A549 (cell line): ENCODE measurements around the gene CNTNAP2. TPM values are rescaled to one million over a fixed set of nuclear protein-coding genes. Genes with fewer than 3 reads are reported as not detected.

ENCODE experiments used
- ATAC-seq, 2 experiments: fragments of 200-7000 bp in 1 of 2; fragments of >200 bp in 1 of 2; cut with Nextera tagmentation in 1 of 2; cut with Tn5 transposase in 1 of 2; 3 replicates each; pipeline versions ENCODE4 v1.8.0 to v1.9.1; 2018 to 2020; ENCODE audit warnings: mild to moderate bottlenecking in 1 of 2, moderate library complexity in 1 of 2
- CTCF ChIA-PET: fragments of 300-600 bp; sonication (Branson Sonifier 250); formaldehyde crosslinking; extraction: SDS; loops from one replicate; lab custom pipeline; 2021; ENCODE audit warnings: antibody characterized with exemption, inconsistent platforms; lab: Yijun Ruan, JAX
- POLR2A ChIA-PET: fragments of 350-600 bp; formaldehyde crosslinking; extraction: SDS; loops from one replicate; lab custom pipeline; 2021; ENCODE audit warnings: antibody characterized with exemption, inconsistent platforms; lab: Yijun Ruan, JAX
- DNase-seq, 2 experiments: peaks; one replicate each; pipeline versions ENCODE4 v3.0.0 to v3.0.0-alpha.2; 2011 to 2016; ENCODE audit warnings: low read depth in 1 of 2, low spot score in 1 of 2
- FAIRE-seq: peaks from 2 replicates; lab custom pipeline; 2011; peaks lifted over from hg19 to GRCh38; lab: Jason Lieb, UNC
- H3K27ac ChIP-seq, 2 experiments: fragments of >200 bp; sonication (Bioruptor Twin); formaldehyde crosslinking; 3 replicates each; pipeline ENCODE4 v1.5.1; 2016 to 2017
- H3K4me1 ChIP-seq: fragments of >200 bp; sonication (Bioruptor Twin); formaldehyde crosslinking; 3 replicates; pipeline ENCODE4 v1.6.1; 2016
- H3K4me2 ChIP-seq: fragments of >200 bp; sonication (Bioruptor Twin); formaldehyde crosslinking; 3 replicates; pipeline ENCODE4 v1.6.1; 2016
- H3K4me3 ChIP-seq: fragments of >200 bp; sonication (Bioruptor Twin); formaldehyde crosslinking; 3 replicates; pipeline ENCODE4 v1.5.1; 2016
- H3K9me3 ChIP-seq: fragments of >200 bp; sonication (Bioruptor Twin); formaldehyde crosslinking; 3 replicates; pipeline ENCODE4 v1.6.1; 2016
- BHLHE40 ChIP-seq: IDR thresholded peaks from 2 replicates; pipeline ENCODE4 v1.6.1; 2012; ENCODE audit warnings: low read depth, low read length, inconsistent platforms
- CBX8 ChIP-seq: fragments of 200-600 bp; sonication (generic); IDR thresholded peaks from 2 replicates; pipeline ENCODE4 v1.6.1; 2016
- CEBPB ChIP-seq, 2 experiments: fragments of >200 bp in 1 of 2; sonication (Bioruptor Twin) in 1 of 2; formaldehyde crosslinking in 1 of 2; IDR thresholded peaks; 2 replicates each; pipeline ENCODE4 v1.6.1; 2012 to 2016
- EHMT2 ChIP-seq: fragments of 200-600 bp; sonication (generic); IDR thresholded peaks from 2 replicates; pipeline ENCODE4 v1.6.1; 2016; ENCODE audit warnings: antibody characterized with exemption, low read depth, mild to moderate bottlenecking, moderate library complexity
- EP300 ChIP-seq, 2 experiments: fragments of >200 bp; sonication (Bioruptor Twin); formaldehyde crosslinking; IDR thresholded peaks; 2 replicates in 1 of 2; 3 replicates in 1 of 2; pipeline ENCODE4 v1.6.1; 2016 to 2017
- FOSL2 ChIP-seq, 2 experiments: fragments of 450-650 bp in 1 of 2; fragments of >200 bp in 1 of 2; sonication (Bioruptor Twin) in 1 of 2; formaldehyde crosslinking; IDR thresholded peaks; 2 replicates each; pipeline versions ENCODE4 v1.5.0 to v1.6.1; 2016 to 2020; ENCODE audit warnings: mild to moderate bottlenecking in 1 of 2, moderate library complexity in 1 of 2
- HEYL ChIP-seq: fragments of 250-450 bp; sonication (Bioruptor Pico); IDR thresholded peaks from 2 replicates; pipeline ENCODE4 v1.8.0; 2021; ENCODE audit warnings: mild to moderate bottlenecking, moderate library complexity
- HOXA7 ChIP-seq: fragments of 250-450 bp; sonication (Bioruptor Pico); IDR thresholded peaks from 2 replicates; pipeline ENCODE4 v1.5.0; 2020; ENCODE audit warnings: mild to moderate bottlenecking, moderate library complexity
- HOXB5 ChIP-seq: fragments of 250-450 bp; sonication (Bioruptor Pico); IDR thresholded peaks from 2 replicates; pipeline ENCODE4 v1.5.0; 2020; ENCODE audit warnings: mild to moderate bottlenecking, moderate library complexity
- JUN ChIP-seq, 2 experiments: fragments of >200 bp; sonication (Bioruptor Twin); formaldehyde crosslinking; IDR thresholded peaks; 2 replicates in 1 of 2; 3 replicates in 1 of 2; pipeline ENCODE4 v1.6.1; 2016 to 2017
- MAFK ChIP-seq: fragments of 450-650 bp; IDR thresholded peaks from 2 replicates; pipeline ENCODE4 v1.6.1; 2014; ENCODE audit not compliant: partially characterized antibody
- MAZ ChIP-seq: fragments of 150-350 bp; IDR thresholded peaks from 2 replicates; pipeline ENCODE4 v1.6.1; 2014; ENCODE audit warnings: antibody characterized with exemption, low read depth, low read length, borderline replicate concordance
- MYC ChIP-seq: IDR thresholded peaks from 2 replicates; pipeline ENCODE4 v1.6.1; 2012; ENCODE audit warnings: mild to moderate bottlenecking, inconsistent platforms, low read length, improper control_type of control experiment, borderline replicate concordance
- PHF8 ChIP-seq: fragments of 200-600 bp; sonication (generic); IDR thresholded peaks from 2 replicates; pipeline ENCODE4 v1.6.1; 2016; ENCODE audit warnings: low read depth, mild to moderate bottlenecking, antibody characterized with exemption, moderate library complexity, borderline replicate concordance
- POLR2AphosphoS2 ChIP-seq: conservative IDR thresholded peaks from 2 replicates; pipeline ENCODE4 v1.6.1; 2012; ENCODE audit warnings: low read length, improper control_type of control experiment, inconsistent platforms
- RARB ChIP-seq: fragments of 250-450 bp; sonication (Bioruptor Pico); IDR thresholded peaks from 2 replicates; pipeline ENCODE4 v1.8.0; 2021; ENCODE audit warnings: mild to moderate bottlenecking, moderate library complexity
- RCOR1 ChIP-seq: fragments of 150-350 bp; IDR thresholded peaks from 2 replicates; pipeline ENCODE4 v1.6.1; 2014; ENCODE audit warnings: antibody characterized with exemption, low read length, low read depth
- REST ChIP-seq: fragments of 200-600 bp; sonication (generic); IDR thresholded peaks from 2 replicates; pipeline ENCODE4 v1.6.1; 2016; ENCODE audit warnings: antibody characterized with exemption, mild to moderate bottlenecking, moderate library complexity
- RFX5 ChIP-seq: fragments of 450-650 bp; IDR thresholded peaks from 2 replicates; pipeline ENCODE4 v1.7.1; 2014; ENCODE audit warnings: antibody characterized with exemption, mild to moderate bottlenecking, moderate library complexity
- SMC3 ChIP-seq: fragments of >200 bp; sonication (Bioruptor Twin); formaldehyde crosslinking; IDR thresholded peaks from 3 replicates; pipeline ENCODE4 v1.6.1; 2018; ENCODE audit warnings: inconsistent platforms
- TP53 ChIP-seq: fragments of 250-450 bp; sonication (Bioruptor Pico); IDR thresholded peaks from 2 replicates; pipeline ENCODE4 v1.5.0; 2021; ENCODE audit warnings: mild to moderate bottlenecking, moderate library complexity
- ZFP36 ChIP-seq: fragments of 450-650 bp; IDR thresholded peaks from 2 replicates; pipeline ENCODE4 v1.6.1; 2014; ENCODE audit warnings: borderline replicate concordance; ENCODE audit not compliant: partially characterized antibody
- WGBS: methylation state at CpG from one replicate; pipeline ENCODE4 v1.1.6; 2017; ENCODE audit errors: missing lambda C conversion rate; 5-methylcytosine and 5-hydroxymethylcytosine counted together
- polyA plus RNA-seq, 4 experiments: library from polyadenylated mRNA; depleted of rRNA in 3 of 4; stranded (reverse); fragments of >200 nt; fragmentation: RNase III in 1 of 4; extraction: RNeasy Plus Mini Kit Qiagen cat#74134 plus additional on column Dnase treatment in 1 of 4; gene quantifications; 2 replicates in 3 of 4; 3 replicates in 1 of 4; pipeline ENCODE4 v1.2.3, GENCODE V29; 2011 to 2017
- TF ChIP-seq, protein P1 (sequence below): fragments of >200 bp; sonication (Bioruptor Twin); formaldehyde crosslinking; IDR thresholded peaks from 3 replicates; pipeline ENCODE4 v1.6.1; 2016
- TF ChIP-seq, protein P2 (sequence below): fragments of 450-650 bp; IDR thresholded peaks from 2 replicates; pipeline ENCODE4 v1.6.1; 2014; ENCODE audit warnings: antibody characterized with exemption
- TF ChIP-seq, protein P3 (sequence below): IDR thresholded peaks from 2 replicates; pipeline ENCODE4 v1.6.1; 2012; ENCODE audit warnings: low read depth, borderline replicate concordance
- TF ChIP-seq, protein P4 (sequence below): IDR thresholded peaks from 2 replicates; pipeline ENCODE4 v1.6.1; 2012

Gene CNTNAP2
- polyA plus RNA-seq, 2 of the 4 experiments (the other 2 are of a cell fraction) = 0.05 to 0.13 TPM

DNA sequence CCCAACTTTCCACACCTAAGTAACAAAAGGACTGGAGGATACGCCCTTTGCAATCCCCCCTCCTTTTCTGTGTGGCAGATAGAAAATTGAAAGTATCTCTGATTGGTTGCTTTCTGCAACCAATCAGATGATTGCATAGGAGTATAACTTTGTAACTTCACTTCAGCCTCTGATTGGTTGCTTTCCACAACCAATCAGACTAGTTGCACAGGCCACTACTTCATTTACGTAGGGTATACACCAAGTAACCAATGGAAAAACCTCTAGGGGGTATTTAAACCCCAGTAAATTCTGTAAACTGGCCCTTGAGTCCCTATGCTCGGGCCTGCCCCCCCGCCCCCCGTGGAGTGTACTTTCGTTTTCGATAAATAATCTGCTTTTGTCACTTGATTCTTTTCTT lies 1080.4 kb downstream of the CNTNAP2 start:
- peak overlapping the region; percentile 45 for H3K4me3 ChIP-seq
- TF ChIP-seq RARB (CRISPR knock-in tag) (no peak), HOXA7 (CRISPR knock-in tag) (no peak), TP53 (no peak), REST (no peak), FOSL2 (IDR thresholded peaks at IDR 0.05) (no peak), FOSL2 (CRISPR knock-in tag; IDR thresholded peaks at IDR 0.05) (no peak), HEYL (no peak), RCOR1 (no peak), PHF8 (no peak), HOXB5 (CRISPR knock-in tag) (no peak), BHLHE40 (no peak), ZFP36 (no peak), POLR2AphosphoS2 (no peak), EHMT2 (no peak), SMC3 (no peak), CEBPB (IDR thresholded peaks at IDR 0.05) (no peak), MAFK (no peak), JUN (IDR thresholded peaks at IDR 0.05) (no peak)
- TF ChIP-seq, protein P1, sequence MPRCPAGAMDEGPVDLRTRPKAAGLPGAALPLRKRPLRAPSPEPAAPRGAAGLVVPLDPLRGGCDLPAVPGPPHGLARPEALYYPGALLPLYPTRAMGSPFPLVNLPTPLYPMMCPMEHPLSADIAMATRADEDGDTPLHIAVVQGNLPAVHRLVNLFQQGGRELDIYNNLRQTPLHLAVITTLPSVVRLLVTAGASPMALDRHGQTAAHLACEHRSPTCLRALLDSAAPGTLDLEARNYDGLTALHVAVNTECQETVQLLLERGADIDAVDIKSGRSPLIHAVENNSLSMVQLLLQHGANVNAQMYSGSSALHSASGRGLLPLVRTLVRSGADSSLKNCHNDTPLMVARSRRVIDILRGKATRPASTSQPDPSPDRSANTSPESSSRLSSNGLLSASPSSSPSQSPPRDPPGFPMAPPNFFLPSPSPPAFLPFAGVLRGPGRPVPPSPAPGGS = no peak
- TF ChIP-seq, protein P2, sequence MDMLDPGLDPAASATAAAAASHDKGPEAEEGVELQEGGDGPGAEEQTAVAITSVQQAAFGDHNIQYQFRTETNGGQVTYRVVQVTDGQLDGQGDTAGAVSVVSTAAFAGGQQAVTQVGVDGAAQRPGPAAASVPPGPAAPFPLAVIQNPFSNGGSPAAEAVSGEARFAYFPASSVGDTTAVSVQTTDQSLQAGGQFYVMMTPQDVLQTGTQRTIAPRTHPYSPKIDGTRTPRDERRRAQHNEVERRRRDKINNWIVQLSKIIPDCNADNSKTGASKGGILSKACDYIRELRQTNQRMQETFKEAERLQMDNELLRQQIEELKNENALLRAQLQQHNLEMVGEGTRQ = no peak
- TF ChIP-seq, protein P3, sequence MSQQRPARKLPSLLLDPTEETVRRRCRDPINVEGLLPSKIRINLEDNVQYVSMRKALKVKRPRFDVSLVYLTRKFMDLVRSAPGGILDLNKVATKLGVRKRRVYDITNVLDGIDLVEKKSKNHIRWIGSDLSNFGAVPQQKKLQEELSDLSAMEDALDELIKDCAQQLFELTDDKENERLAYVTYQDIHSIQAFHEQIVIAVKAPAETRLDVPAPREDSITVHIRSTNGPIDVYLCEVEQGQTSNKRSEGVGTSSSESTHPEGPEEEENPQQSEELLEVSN = no peak
- TF ChIP-seq, all 56 proteins: peak for 0
- ATAC-seq (peak; percentile 39 to 79; a peak in 3 of 6 replicates), DNase-seq (peak in 1 of 2 experiments; percentile 48), FAIRE-seq (no peak)
- ChIA-PET POLR2A (no interaction called here), CTCF (no interaction called here)
- Histone ChIP-seq H3K4me2 (peak overlapping the region; percentile 72), H3K27ac (peak overlapping the region in 1 of 2 experiments; percentile 50; a peak in 2 of 6 replicates), H3K4me1 (no peaks in the 10 kb centered on the region), H3K9me3 (no peaks in the 10 kb centered on the region)
- WGBS = 10% methylated on average over 5 of the region's 7 CpGs

GRCh38 chr7:147199868-147200267 lies 1083.3 kb downstream of the CNTNAP2 start:
- ChIA-PET CTCF (no interaction called here), POLR2A (no interaction called here)
- no peak for DNase-seq
- H3K27ac ChIP-seq = no peak overlapping the region
- no peaks in the 10 kb centered on the region for H3K4me1 ChIP-seq
- FAIRE-seq = no peak
- no peak overlapping the region for H3K4me3 ChIP-seq
- ATAC-seq = no peak
- 15% methylated on average over 1 of the region's 1 CpG for WGBS
- no peaks in the 10 kb centered on the region for H3K9me3 ChIP-seq
- H3K4me2 ChIP-seq = no peak overlapping the region
- TF ChIP-seq EP300 (IDR thresholded peaks at IDR 0.05) (no peak), ZFP36 (no peak), MAZ (no peak), RFX5 (no peak), CBX8 (no peak), MYC (no peak)
- TF ChIP-seq, protein P4, sequence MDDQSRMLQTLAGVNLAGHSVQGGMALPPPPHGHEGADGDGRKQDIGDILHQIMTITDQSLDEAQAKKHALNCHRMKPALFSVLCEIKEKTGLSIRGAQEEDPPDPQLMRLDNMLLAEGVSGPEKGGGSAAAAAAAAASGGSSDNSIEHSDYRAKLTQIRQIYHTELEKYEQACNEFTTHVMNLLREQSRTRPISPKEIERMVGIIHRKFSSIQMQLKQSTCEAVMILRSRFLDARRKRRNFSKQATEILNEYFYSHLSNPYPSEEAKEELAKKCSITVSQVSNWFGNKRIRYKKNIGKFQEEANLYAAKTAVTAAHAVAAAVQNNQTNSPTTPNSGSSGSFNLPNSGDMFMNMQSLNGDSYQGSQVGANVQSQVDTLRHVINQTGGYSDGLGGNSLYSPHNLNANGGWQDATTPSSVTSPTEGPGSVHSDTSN = no peak
- TF ChIP-seq, protein P2 = no peak
- TF ChIP-seq, protein P1 = no peak
